K562 (cell line): Measurements from ENCODE around the gene MYL4. TPM values are rescaled to one million over a fixed set of nuclear protein-coding genes. Genes with fewer than 3 reads are reported as not detected.

Experiments
- BCLAF1 ChIP-seq, 2 experiments: fragments of 450-650 bp in 1 of 2; IDR thresholded peaks; 2 replicates each; pipeline ENCODE4 v1.6.1; 2011 to 2017; ENCODE audit warnings: low read depth in 2 of 2, antibody characterized with exemption in 1 of 2, borderline replicate concordance in 1 of 2, low read length in 1 of 2, mild to moderate bottlenecking in 1 of 2, mixed read lengths in 1 of 2; ENCODE audit not compliant: control insufficient read depth in 1 of 2
- CBX8 ChIP-seq: fragments of 200-600 bp; sonication (generic); IDR thresholded peaks from 2 replicates; pipeline ENCODE4 v1.6.1; 2012; ENCODE audit warnings: borderline replicate concordance, mixed run types, low read depth, mild to moderate bottlenecking, moderate library complexity, mixed read lengths, low read length, control low read depth, inconsistent platforms; ENCODE audit not compliant: poor library complexity, severe bottlenecking; ENCODE audit errors: extremely low read depth
- DACH1 ChIP-seq: fragments of 450-650 bp; IDR thresholded peaks from 2 replicates; pipeline ENCODE4 v1.6.1; 2018; ENCODE audit not compliant: partially characterized antibody
- ELF2 ChIP-seq: fragments of 250-450 bp; sonication (Bioruptor Pico); IDR thresholded peaks from 2 replicates; pipeline ENCODE4 v1.5.0; 2021; ENCODE audit warnings: mild to moderate bottlenecking
- HNRNPL ChIP-seq: fragments of 200-400 bp; formaldehyde crosslinking; IDR thresholded peaks from 2 replicates; pipeline ENCODE4 v1.6.1; 2017; ENCODE audit warnings: low read depth, mild to moderate bottlenecking, low read length
- JUN ChIP-seq, 2 experiments: sonication (generic) in 1 of 2; formaldehyde crosslinking in 1 of 2; IDR thresholded peaks; 2 replicates each; pipeline versions ENCODE4 v1.6.1 to v1.8.0; 2012 to 2022; ENCODE audit warnings: borderline replicate concordance in 2 of 2, mild to moderate bottlenecking in 2 of 2, improper control_type of control experiment in 1 of 2, low read depth in 1 of 2, low read length in 1 of 2, missing genetic modification reagents in 1 of 2
- MAFF ChIP-seq: IDR thresholded peaks from 2 replicates; pipeline ENCODE4 v1.6.1; 2012; ENCODE audit warnings: low read length, improper control_type of control experiment
- MLX ChIP-seq, 2 experiments: fragments of 450-650 bp in 1 of 2; sonication (generic) in 1 of 2; formaldehyde crosslinking; conservative IDR thresholded peaks; 2 replicates each; pipeline versions ENCODE4 v1.4.0 to v1.8.1; 2020 to 2022; ENCODE audit warnings: mild to moderate bottlenecking in 1 of 2, missing genetic modification reagents in 1 of 2
- NEUROD1 ChIP-seq: fragments of 150-350 bp; IDR thresholded peaks from 2 replicates; pipeline ENCODE4 v1.6.1; 2014; ENCODE audit warnings: borderline replicate concordance, low read length, low read depth; ENCODE audit not compliant: partially characterized antibody
- PTBP1 ChIP-seq: fragments of 200-400 bp; formaldehyde crosslinking; IDR thresholded peaks from 2 replicates; pipeline ENCODE4 v1.6.1; 2017; ENCODE audit warnings: low read depth, low read length
- RBM14 ChIP-seq: fragments of 200-400 bp; formaldehyde crosslinking; IDR thresholded peaks from 2 replicates; pipeline ENCODE4 v1.6.1; 2018; ENCODE audit warnings: low read depth, mild to moderate bottlenecking, low read length, moderate library complexity, borderline replicate concordance; ENCODE audit not compliant: insufficient read depth
- SMAD3 ChIP-seq: fragments of 450-650 bp; formaldehyde crosslinking; conservative IDR thresholded peaks from 2 replicates; pipeline ENCODE4 v1.4.0; 2020; ENCODE audit warnings: mild to moderate bottlenecking
- TCF3 ChIP-seq: sonication (generic); formaldehyde crosslinking; IDR thresholded peaks from 2 replicates; pipeline ENCODE4 v1.4.0; 2020; ENCODE audit warnings: mild to moderate bottlenecking, missing genetic modification reagents
- TEAD4 ChIP-seq, 2 experiments: sonication (generic) in 1 of 2; formaldehyde crosslinking in 1 of 2; IDR thresholded peaks; 2 replicates each; pipeline versions ENCODE4 v1.6.1 to v1.8.0; 2012 to 2022; ENCODE audit warnings: borderline replicate concordance in 1 of 2, inconsistent platforms in 1 of 2, low read length in 1 of 2, mild to moderate bottlenecking in 1 of 2, missing genetic modification reagents in 1 of 2
- ZKSCAN1 ChIP-seq: fragments of 150-350 bp; IDR thresholded peaks from 2 replicates; pipeline ENCODE4 v1.6.1; 2016; ENCODE audit warnings: low read depth, low read length
- ZKSCAN8 ChIP-seq: fragments of 200-800 bp; sonication (Bioruptor generic); IDR thresholded peaks from 2 replicates; pipeline ENCODE4 v1.6.1; 2016; ENCODE audit warnings: missing genetic modification characterization, missing compliant biosample characterization
- ZNF354B ChIP-seq: fragments of 250-450 bp; sonication (Bioruptor Pico); IDR thresholded peaks from 2 replicates; pipeline ENCODE4 v1.4.0; 2020
- ZNF444 ChIP-seq: fragments of 250-450 bp; sonication (Bioruptor Pico); IDR thresholded peaks from 2 replicates; pipeline ENCODE4 v1.4.0; 2020; ENCODE audit warnings: mild to moderate bottlenecking, moderate library complexity
- polyA plus RNA-seq, 8 experiments: library from polyadenylated mRNA; depleted of rRNA in 4 of 8; stranded (reverse) in 5 of 8; unstranded in 3 of 8; fragments of >200 nt; fragmentation: Nextera tagmentation in 2 of 8; fragmentation: Illumina TruSeq in 1 of 8; extraction: Ambion mirVana in 2 of 8; extraction: Trizol in 1 of 8; gene quantifications; 2 replicates each; pipeline versions ENCODE4 v1.2.1 to v1.2.3, GENCODE V29; 2011 to 2014; ENCODE audit warnings: inconsistent platforms in 1 of 8, missing spikeins in 1 of 8
- total RNA-seq, 7 experiments: library from RNA; depleted of rRNA in 6 of 7; stranded (reverse); fragments of >200 nt in 6 of 7; fragmentation: Illumina TruSeq in 2 of 7; extraction: Trizol in 2 of 7; gene quantifications; 2 replicates each; pipeline versions ENCODE4 v1.2.1 to v1.2.3, GENCODE V29; 2011 to 2021; ENCODE audit warnings: low replicate concordance in 1 of 7
- TF ChIP-seq, protein P1 (sequence below): fragments of 450-650 bp; IDR thresholded peaks from 2 replicates; pipeline ENCODE4 v1.6.1; 2018; ENCODE audit warnings: mild to moderate bottlenecking, low read depth; ENCODE audit not compliant: partially characterized antibody
- TF ChIP-seq, protein P2 (sequence below): sonication (generic); formaldehyde crosslinking; IDR thresholded peaks from 2 replicates; pipeline ENCODE4 v1.8.0; 2022; ENCODE audit warnings: missing genetic modification reagents, mild to moderate bottlenecking, moderate library complexity, borderline replicate concordance

MYL4 gene
- total and polyA plus RNA-seq, 9 of the 15 experiments (the other 6 are each of a cell fraction or from before 2014, with no cell fraction given), result 117 to 423 (median 221) TPM

DNA sequence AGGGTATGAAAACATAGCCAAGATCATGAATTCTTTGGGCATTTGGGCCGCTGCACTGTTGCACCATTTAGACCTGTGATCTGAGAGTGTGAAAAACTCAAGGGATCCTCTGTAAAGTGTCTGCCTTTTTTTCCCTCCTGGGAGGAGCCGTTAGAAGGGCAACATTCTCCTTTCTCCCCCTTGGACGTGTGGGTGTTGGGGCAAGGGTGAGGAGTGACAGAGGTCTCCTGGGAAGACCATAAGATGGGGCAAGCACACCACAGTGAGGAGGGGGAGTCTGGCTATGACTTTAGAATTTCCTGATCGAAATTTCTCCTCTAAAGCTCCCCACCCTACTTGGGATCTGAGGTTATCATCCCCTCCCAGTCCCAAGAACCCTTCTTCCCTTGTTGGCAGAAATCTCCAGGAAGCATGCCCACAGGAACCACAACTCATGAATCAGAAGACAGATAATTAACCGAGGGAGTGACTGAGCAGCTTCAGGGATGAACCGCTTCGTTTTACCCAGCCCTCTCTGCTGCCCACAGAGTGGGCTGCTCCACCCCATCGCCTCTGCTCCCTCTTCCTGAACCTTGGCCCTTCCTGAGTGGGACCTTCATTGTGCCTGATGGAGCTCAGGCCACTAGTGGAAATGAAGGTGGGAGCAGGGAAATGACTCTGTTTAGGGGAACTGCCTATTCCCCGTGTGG is 48.6 kb downstream of the MYL4 start (continued):
- no peak for TF ChIP-seq BCLAF1 (IDR thresholded peaks at IDR 0.05; ENCODE audit: borderline replicate concordance in 1 of 2, control insufficient read depth in 1 of 2, low read depth in 2 of 2, low read length in 1 of 2)
- TF ChIP-seq JUN (IDR thresholded peaks at IDR 0.05; ENCODE audit: borderline replicate concordance, low read depth, low read length), result no peak
- TF ChIP-seq JUN (CRISPR knock-in tag; IDR thresholded peaks at IDR 0.05; ENCODE audit: borderline replicate concordance), result no peak
- no peak for TF ChIP-seq RBM14
- TF ChIP-seq ELF2 (CRISPR knock-in tag), result no peak
- peak; percentile 67; the same call in 1 of the 2 replicates for TF ChIP-seq TCF3 (CRISPR knock-in tag)
- TF ChIP-seq, protein P1, sequence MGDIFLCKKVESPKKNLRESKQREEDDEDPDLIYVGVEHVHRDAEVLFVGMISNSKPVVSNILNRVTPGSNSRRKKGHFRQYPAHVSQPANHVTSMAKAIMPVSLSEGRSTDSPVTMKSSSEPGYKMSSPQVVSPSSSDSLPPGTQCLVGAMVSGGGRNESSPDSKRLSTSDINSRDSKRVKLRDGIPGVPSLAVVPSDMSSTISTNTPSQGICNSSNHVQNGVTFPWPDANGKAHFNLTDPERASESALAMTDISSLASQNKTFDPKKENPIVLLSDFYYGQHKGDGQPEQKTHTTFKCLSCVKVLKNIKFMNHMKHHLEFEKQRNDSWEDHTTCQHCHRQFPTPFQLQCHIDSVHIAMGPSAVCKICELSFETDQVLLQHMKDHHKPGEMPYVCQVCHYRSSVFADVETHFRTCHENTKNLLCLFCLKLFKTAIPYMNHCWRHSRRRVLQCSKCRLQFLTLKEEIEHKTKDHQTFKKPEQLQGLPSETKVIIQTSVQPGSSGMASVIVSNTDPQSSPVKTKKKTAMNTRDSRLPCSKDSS, result no peak
- no peak for TF ChIP-seq MAFF
- no peak for TF ChIP-seq NEUROD1
- TF ChIP-seq CBX8, result no peak
- TF ChIP-seq DACH1, result peak; percentile 36
- TF ChIP-seq ZKSCAN1, result no peak
- no peak for TF ChIP-seq MLX (CRISPR knock-in tag; conservative IDR thresholded peaks at IDR 0.05)
- TF ChIP-seq ZKSCAN8 (CRISPR knock-in tag), result 0 out of 2 replicates have a peak, but pooled peaks have one; percentile 3
- no peak for TF ChIP-seq PTBP1
- TF ChIP-seq SMAD3 (CRISPR knock-in tag), result 0 out of 2 replicates have a peak, but pooled peaks have one; percentile 8
- TF ChIP-seq ZNF354B, result no peak
- no peak for TF ChIP-seq ZNF444 (CRISPR knock-in tag)
- TF ChIP-seq TEAD4 (IDR thresholded peaks at IDR 0.05; ENCODE audit: low read length), result no peak
- no peak for TF ChIP-seq TEAD4 (CRISPR knock-in tag; IDR thresholded peaks at IDR 0.05; ENCODE audit: borderline replicate concordance)
- TF ChIP-seq HNRNPL, result no peak
- TF ChIP-seq, protein P2, sequence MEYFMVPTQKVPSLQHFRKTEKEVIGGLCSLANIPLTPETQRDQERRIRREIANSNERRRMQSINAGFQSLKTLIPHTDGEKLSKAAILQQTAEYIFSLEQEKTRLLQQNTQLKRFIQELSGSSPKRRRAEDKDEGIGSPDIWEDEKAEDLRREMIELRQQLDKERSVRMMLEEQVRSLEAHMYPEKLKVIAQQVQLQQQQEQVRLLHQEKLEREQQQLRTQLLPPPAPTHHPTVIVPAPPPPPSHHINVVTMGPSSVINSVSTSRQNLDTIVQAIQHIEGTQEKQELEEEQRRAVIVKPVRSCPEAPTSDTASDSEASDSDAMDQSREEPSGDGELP (CRISPR knock-in tag), result no peak; the same call in 1 of the 2 replicates
